ENCODE results near the gene DNAJB7.

- TF ChIP-seq CTCF (IDR thresholded peaks at IDR 0.05) (no peak), POLR2A (IDR thresholded peaks at IDR 0.05) (no peak)
Observed at GRCh38 chr22:40838486-40838885, 23.4 kb downstream of the DNAJB7 start.
